NB4 (cell line): Measurements from ENCODE around the gene RNF8.
A peak's percentile ranks its signal among the peaks of the same experiment; 100 is the strongest.

Source experiments
- DNase-seq: peaks from one replicate; pipeline ENCODE4 v3.0.0; 2010; ENCODE audit warnings: low read depth
- H3K4me3 ChIP-seq: one replicate; pipeline ENCODE4 v1.5.1; 2011; ENCODE audit warnings: mild to moderate bottlenecking, low read depth, low read length, moderate library complexity
- CTCF ChIP-seq: IDR thresholded peaks from one replicate; pipeline ENCODE4 v1.5.1; 2012; ENCODE audit warnings: low read depth, low read length
- MYC ChIP-seq: IDR thresholded peaks from 2 replicates; pipeline ENCODE4 v1.6.1; 2011; ENCODE audit warnings: low read depth, low read length
- POLR2A ChIP-seq: IDR thresholded peaks from 2 replicates; pipeline ENCODE4 v1.6.1; 2011; ENCODE audit warnings: mild to moderate bottlenecking; ENCODE audit not compliant: insufficient read length; ENCODE audit errors: extremely low read depth
- TF ChIP-seq, protein P1 (sequence below): IDR thresholded peaks from 2 replicates; pipeline ENCODE4 v1.6.1; 2011; ENCODE audit warnings: low read depth, low read length

The RNF8 gene

GRCh38 chr6:37417393-37417792 lies 63.6 kb downstream of the RNF8 start:
- no peak for DNase-seq
- H3K4me3 ChIP-seq, result no peak overlapping the region
- TF ChIP-seq, protein P1, sequence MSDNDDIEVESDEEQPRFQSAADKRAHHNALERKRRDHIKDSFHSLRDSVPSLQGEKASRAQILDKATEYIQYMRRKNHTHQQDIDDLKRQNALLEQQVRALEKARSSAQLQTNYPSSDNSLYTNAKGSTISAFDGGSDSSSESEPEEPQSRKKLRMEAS, result no peak
- TF ChIP-seq MYC (no peak), CTCF (no peak), POLR2A (no peak)

DNA sequence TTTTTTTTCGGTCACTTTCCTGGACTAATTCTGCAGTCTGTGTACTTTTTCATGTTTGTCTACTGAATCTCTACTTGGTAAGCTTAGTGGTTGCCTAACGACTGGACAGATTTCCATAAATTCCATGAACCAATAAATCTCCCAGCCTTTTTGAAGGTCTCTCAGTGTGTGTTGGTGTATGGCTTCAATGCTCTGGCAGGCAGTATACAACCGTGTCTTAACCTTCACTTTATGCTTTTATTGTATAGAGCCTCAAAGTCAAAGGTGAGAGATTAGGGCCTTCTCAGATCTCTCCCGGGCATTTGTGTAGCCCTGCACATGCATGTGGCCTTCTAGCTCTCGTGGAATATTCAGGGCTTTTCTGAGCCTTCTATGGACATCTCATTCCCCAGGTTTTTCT lies 64.9 kb downstream of the RNF8 start:
- H3K4me3 ChIP-seq, result no peak overlapping the region
- no peak for TF ChIP-seq POLR2A
- no peak for TF ChIP-seq CTCF
- TF ChIP-seq, protein P1, result no peak
- no peak for TF ChIP-seq MYC
- no peak for DNase-seq

- DNase-seq, result no peak
- H3K4me3 ChIP-seq, result no peak overlapping the region
- TF ChIP-seq MYC, result no peak
- no peak for TF ChIP-seq CTCF
- TF ChIP-seq, protein P1, result no peak
- no peak for TF ChIP-seq POLR2A
Observed at GRCh38 chr6:37426058-37426944, 72.5 kb downstream of the RNF8 start.

- no peak overlapping the region for H3K4me3 ChIP-seq
- TF ChIP-seq CTCF, result no peak
- no peak for DNase-seq
Observed at GRCh38 chr6:37426945-37427510, 73.2 kb downstream of the RNF8 start.

- peak; percentile 19 for DNase-seq
- H3K4me3 ChIP-seq, result no peak overlapping the region
- TF ChIP-seq, protein P1, result no peak
- TF ChIP-seq MYC (no peak), CTCF (no peak), POLR2A (no peak)
Observed at GRCh38 chr6:37429352-37429750, 75.6 kb downstream of the RNF8 start.
